Esophagus muscularis mucosa (tissue), 4 donors: ENCODE data around the gene YY1. TPM values are rescaled to one million over a fixed set of nuclear protein-coding genes. Genes with fewer than 3 reads are reported as not detected.
"Not testable (repeated sequence)": the region's sequence is repeated elsewhere in the genome, so short reads cannot be mapped to it uniquely, and the experiment has no call there.

ENCODE experiments used
- DNase-seq: peaks from one replicate; pipeline ENCODE4 v3.0.0-alpha.2; 2017; ENCODE audit errors: extremely low spot score
- H3K27ac ChIP-seq, 4 donors: fragments of 200-600 bp; sonication (generic); replicated peaks in 1 of 4; 1 replicate in 3 of 4; 2 replicates in 1 of 4; pipeline ENCODE4 v1.5.1; 2016 to 2019; ENCODE audit warnings: mild to moderate bottlenecking in 1 of 4
- H3K27me3 ChIP-seq, 4 donors: fragments of 200-600 bp; sonication (generic); one replicate each; pipeline versions ENCODE4 v1.5.1 to v1.6.0; 2016 to 2019
- H3K36me3 ChIP-seq, 4 donors: fragments of 200-600 bp; sonication (generic); one replicate each; pipeline ENCODE4 v1.5.1; 2016 to 2019
- H3K4me1 ChIP-seq, 4 donors: fragments of 200-600 bp; sonication (generic); one replicate each; pipeline ENCODE4 v1.5.1; 2016 to 2019
- H3K4me3 ChIP-seq, 4 donors: fragments of 200-600 bp; sonication (generic); 1 replicate in 2 of 4; 2 replicates in 2 of 4; pipeline ENCODE4 v1.5.1; 2016 to 2019; ENCODE audit warnings: mild to moderate bottlenecking in 4 of 4, moderate library complexity in 1 of 4
- H3K9me3 ChIP-seq, 4 donors: fragments of 200-600 bp; sonication (generic); 1 replicate in 3 of 4; 2 replicates in 1 of 4; pipeline ENCODE4 v1.5.1; 2016 to 2019
- EP300 ChIP-seq: sonication (generic); formaldehyde crosslinking; IDR thresholded peaks from one replicate; pipeline ENCODE4 v1.6.1; 2017; ENCODE audit warnings: antibody characterized with exemption
- POLR2A ChIP-seq: fragments of 450-650 bp; IDR thresholded peaks from one replicate; pipeline ENCODE4 v1.6.1; 2017; ENCODE audit warnings: antibody characterized with exemption, moderate library complexity, mild to moderate bottlenecking, low read depth
- POLR2AphosphoS5 ChIP-seq, 2 donors: sonication (generic); formaldehyde crosslinking; IDR thresholded peaks; one replicate each; pipeline ENCODE4 v1.6.1; 2017; ENCODE audit warnings: antibody characterized with exemption in 2 of 2
- WGBS: methylation state at CpG from one replicate; pipeline ENCODE4 v1.1.5; 2018; 5-methylcytosine and 5-hydroxymethylcytosine counted together
- intact Hi-C: fragments of 100-400 bp; cut with DNase I; formaldehyde crosslinking; loops from one replicate; pipeline ENCODE4 v1.15.1; 2023
- total RNA-seq, 4 donors: library from RNA; depleted of rRNA; stranded (reverse); fragments of >200 nt; gene quantifications; one replicate each; pipeline versions ENCODE4 v1.1.0 to v1.2.1, GENCODE V29; 2016
- TF ChIP-seq, protein P1 (sequence below), 3 experiments: fragments of 200-600 bp in 2 of 3; fragments of 450-650 bp in 1 of 3; sonication (generic) in 2 of 3; IDR thresholded peaks; one replicate each; pipeline ENCODE4 v1.5.1; 2017 to 2019; ENCODE audit warnings: antibody characterized with exemption in 3 of 3, mild to moderate bottlenecking in 2 of 3, moderate library complexity in 1 of 3

YY1 gene
- total RNA-seq, 4 donors from 2014 or later = 54.8 to 83.4 (median 62.7) TPM

DNA sequence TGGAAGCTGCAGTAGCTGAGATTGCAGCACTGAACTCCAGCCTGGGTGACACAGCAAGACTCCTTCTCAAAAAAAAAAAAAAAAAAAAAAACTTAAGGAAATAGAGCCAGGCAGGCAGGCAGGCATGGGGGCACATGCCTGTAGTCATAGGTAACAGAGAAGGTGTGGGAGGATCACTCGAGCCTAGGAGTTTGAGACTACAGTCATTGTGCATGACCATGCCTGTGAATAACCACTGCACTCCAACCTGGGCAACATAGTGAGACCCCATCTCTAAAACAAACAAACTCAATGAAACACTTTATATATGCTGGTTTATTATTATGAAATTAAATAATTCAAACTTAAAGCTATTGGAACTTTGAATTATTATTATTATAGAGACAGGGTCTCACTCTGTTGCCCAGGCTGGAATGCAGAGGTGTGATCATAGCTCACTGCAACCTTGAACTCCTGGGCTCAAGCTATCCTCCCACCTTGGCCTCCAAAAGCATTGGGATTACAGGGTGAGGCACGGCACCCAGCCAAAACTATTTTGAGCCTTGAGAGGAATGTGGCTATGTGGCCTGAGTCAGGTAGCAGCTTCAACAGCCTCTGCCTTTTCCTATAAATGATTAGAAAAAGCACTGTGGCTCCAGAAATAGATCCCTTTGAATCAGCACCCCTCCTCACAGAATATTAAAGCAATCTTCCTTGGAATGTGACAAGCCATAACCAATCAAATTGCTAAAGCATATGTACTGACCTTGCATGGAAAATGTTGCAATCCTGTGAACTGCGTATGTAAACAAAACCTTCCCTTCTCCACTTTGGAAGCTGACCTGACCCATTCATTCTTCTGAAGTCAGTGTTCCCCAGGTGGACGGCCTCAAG, 34.7 kb upstream of the YY1 start:
- Histone ChIP-seq H3K4me1 (peaks cover 0 to 11% (median 7%) of the 10 kb centered on the region in 4 donors), H3K9me3 (no peaks in the 10 kb centered on the region), H3K4me3 (no peak overlapping the region), H3K36me3 (no peaks in the 10 kb centered on the region), H3K27me3 (no peaks in the 10 kb centered on the region), H3K27ac (peak overlapping the region in 3 of 4 donors; percentile 0 to 32 (median 28))
- WGBS = 57% methylated on average over 4 of the region's 4 CpGs
- intact Hi-C loops = no loop called here
- TF ChIP-seq POLR2AphosphoS5 (IDR thresholded peaks at IDR 0.05) (peak in 1 of 2 donors; percentile 43), POLR2A (no peak), EP300 (no peak)
- TF ChIP-seq, protein P1, sequence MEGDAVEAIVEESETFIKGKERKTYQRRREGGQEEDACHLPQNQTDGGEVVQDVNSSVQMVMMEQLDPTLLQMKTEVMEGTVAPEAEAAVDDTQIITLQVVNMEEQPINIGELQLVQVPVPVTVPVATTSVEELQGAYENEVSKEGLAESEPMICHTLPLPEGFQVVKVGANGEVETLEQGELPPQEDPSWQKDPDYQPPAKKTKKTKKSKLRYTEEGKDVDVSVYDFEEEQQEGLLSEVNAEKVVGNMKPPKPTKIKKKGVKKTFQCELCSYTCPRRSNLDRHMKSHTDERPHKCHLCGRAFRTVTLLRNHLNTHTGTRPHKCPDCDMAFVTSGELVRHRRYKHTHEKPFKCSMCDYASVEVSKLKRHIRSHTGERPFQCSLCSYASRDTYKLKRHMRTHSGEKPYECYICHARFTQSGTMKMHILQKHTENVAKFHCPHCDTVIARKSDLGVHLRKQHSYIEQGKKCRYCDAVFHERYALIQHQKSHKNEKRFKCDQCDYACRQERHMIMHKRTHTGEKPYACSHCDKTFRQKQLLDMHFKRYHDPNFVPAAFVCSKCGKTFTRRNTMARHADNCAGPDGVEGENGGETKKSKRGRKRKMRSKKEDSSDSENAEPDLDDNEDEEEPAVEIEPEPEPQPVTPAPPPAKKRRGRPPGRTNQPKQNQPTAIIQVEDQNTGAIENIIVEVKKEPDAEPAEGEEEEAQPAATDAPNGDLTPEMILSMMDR (IDR thresholded peaks at IDR 0.05) = no peak
- no peak for DNase-seq

GRCh38 chr14:100204835-100205167, 34.1 kb upstream of the YY1 start:
- H3K36me3 ChIP-seq, DNase-seq, H3K4me3 ChIP-seq, intact Hi-C loops, H3K9me3 ChIP-seq, H3K27me3 ChIP-seq: not testable (repeated sequence)
- Histone ChIP-seq H3K4me1 (peaks cover 0 to 11% (median 7%) of the 10 kb centered on the region in 4 donors), H3K27ac (peak overlapping the region in 2 of 4 donors; percentile 28 to 32)
- WGBS = 80% methylated on average over 7 of the region's 7 CpGs

DNA sequence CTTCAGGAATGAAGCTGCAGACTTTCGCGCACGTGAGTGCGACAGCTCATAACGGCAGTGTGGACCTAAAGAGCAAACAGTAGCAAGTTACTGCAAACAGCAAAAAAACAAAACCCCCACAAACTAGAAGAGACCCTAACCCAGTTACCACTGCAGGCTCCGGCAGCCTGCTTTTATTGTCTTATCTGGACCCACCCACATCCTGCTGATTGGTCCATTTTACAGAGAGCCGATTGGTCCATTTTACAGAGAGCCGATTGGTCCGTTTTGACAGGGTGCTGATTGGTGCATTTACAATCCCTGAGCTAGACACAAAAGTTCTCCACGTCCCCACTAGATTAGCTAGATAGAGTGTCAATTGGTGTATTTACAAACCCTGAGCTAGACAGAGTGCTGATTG, 31.4 kb upstream of the YY1 start:
- H3K4me1 ChIP-seq = peaks cover 0 to 11% (median 7%) of the 10 kb centered on the region in 4 donors
- H3K9me3 ChIP-seq, DNase-seq, H3K27me3 ChIP-seq, H3K4me3 ChIP-seq, H3K27ac ChIP-seq, intact Hi-C loops, H3K36me3 ChIP-seq: not testable (repeated sequence)
- WGBS = 98% methylated on average over 10 of the region's 10 CpGs

GRCh38 chr14:100208136-100208535, 30.8 kb upstream of the YY1 start:
- DNase-seq, H3K27ac ChIP-seq, H3K9me3 ChIP-seq, H3K27me3 ChIP-seq, H3K36me3 ChIP-seq, H3K4me3 ChIP-seq, intact Hi-C loops: not testable (repeated sequence)
- peaks cover 0 to 14% (median 10%) of the 10 kb centered on the region in 4 donors for H3K4me1 ChIP-seq
- 96% methylated on average over 20 of the region's 33 CpGs for WGBS

DNA sequence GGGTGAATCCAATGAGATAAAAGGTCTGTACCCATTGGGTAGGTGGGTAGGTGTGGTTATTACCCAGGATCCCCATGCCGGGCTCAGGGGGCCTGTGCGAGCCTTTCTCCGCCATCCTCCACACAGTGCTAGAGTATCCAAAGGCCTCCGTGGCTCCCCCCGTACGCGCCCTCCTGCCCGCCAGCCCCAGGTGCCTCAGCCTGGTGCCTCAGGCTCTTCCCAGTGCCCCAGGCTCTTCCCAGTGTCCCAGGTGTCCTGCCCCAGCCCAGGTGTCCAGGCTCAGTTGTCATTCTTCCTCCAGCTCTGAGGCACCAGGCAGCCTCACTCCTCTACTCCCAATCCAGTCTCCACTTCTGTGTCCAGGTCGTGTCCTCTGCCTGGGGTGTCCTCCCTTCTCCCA, 27.6 kb upstream of the YY1 start:
- no peak for DNase-seq
- Histone ChIP-seq H3K4me3 (no peak overlapping the region), H3K36me3 (no peaks in the 10 kb centered on the region), H3K4me1 (peaks cover 11 to 24% (median 19%) of the 10 kb centered on the region in 4 donors), H3K27ac (no peak overlapping the region), H3K27me3 (no peaks in the 10 kb centered on the region), H3K9me3 (no peaks in the 10 kb centered on the region)
- intact Hi-C loops = no loop called here
- TF ChIP-seq POLR2A (no peak), POLR2AphosphoS5 (IDR thresholded peaks at IDR 0.05) (no peak), EP300 (no peak)
- TF ChIP-seq, protein P1 (IDR thresholded peaks at IDR 0.05) = no peak
- 88% methylated on average over 9 of the region's 9 CpGs for WGBS

DNA sequence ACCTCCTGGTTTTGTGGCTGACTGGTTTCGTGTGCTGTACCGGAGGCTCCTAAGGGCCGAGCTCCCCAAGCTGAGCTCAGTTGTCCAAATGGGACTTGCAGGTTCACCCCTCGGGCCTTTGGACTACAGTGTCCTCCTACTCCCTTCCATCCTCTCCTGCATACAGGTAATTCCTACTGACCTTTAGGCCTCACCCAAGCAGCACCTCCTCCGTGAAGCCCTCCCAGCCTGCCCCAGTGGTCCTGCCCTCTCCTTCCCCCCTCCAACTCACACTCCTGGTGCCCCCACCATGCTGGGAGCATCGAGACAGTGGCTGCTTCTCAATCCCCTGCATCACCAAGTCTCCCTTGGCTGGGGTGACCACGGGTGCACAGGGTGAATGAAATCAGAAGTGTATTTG, 27.1 kb upstream of the YY1 start:
- H3K27me3 ChIP-seq = no peaks in the 10 kb centered on the region
- WGBS = 98% methylated on average over 3 of the region's 7 CpGs

More for the DNA sequence above, 27.1 kb upstream of the YY1 start:
- intact Hi-C loops = no loop called here
- Histone ChIP-seq H3K4me1 (peaks cover 11 to 24% (median 19%) of the 10 kb centered on the region in 4 donors), H3K36me3 (no peaks in the 10 kb centered on the region), H3K27ac (no peak overlapping the region), H3K9me3 (no peaks in the 10 kb centered on the region), H3K4me3 (no peak overlapping the region)
- no peak for TF ChIP-seq EP300
- TF ChIP-seq POLR2AphosphoS5 (IDR thresholded peaks at IDR 0.05) = no peak
- TF ChIP-seq, protein P1 (IDR thresholded peaks at IDR 0.05) = no peak
- DNase-seq = no peak
